Parathyroid adenoma (tissue), 2 donors: ENCODE measurements around the gene NR1H3.

Experiments used
- H2AFZ ChIP-seq: fragments of 300-600 bp; sonication (generic); one replicate; pipeline ENCODE4 v1.7.0; 2017; ENCODE audit warnings: antibody characterized with exemption, mild to moderate bottlenecking
- H3K27ac ChIP-seq: fragments of 300-600 bp; sonication (generic); one replicate; pipeline ENCODE4 v1.7.0; 2017
- H3K27me3 ChIP-seq: fragments of 300-600 bp; sonication (generic); one replicate; pipeline ENCODE4 v1.7.0; 2017; ENCODE audit warnings: low read length; ENCODE audit not compliant: control insufficient read depth, insufficient read depth
- H3K36me3 ChIP-seq: fragments of 300-600 bp; sonication (generic); one replicate; pipeline ENCODE4 v1.7.0; 2017; ENCODE audit warnings: low read length; ENCODE audit not compliant: control insufficient read depth, insufficient read depth
- H3K4me1 ChIP-seq: fragments of 300-600 bp; sonication (generic); one replicate; pipeline ENCODE4 v1.7.0; 2017; ENCODE audit warnings: control low read depth
- H3K4me2 ChIP-seq: fragments of 300-600 bp; sonication (generic); one replicate; pipeline ENCODE4 v1.7.0; 2017; ENCODE audit warnings: low read length
- H3K4me3 ChIP-seq: fragments of 300-600 bp; sonication (generic); one replicate; pipeline ENCODE4 v1.7.0; 2017; ENCODE audit warnings: low read depth, low read length
- H3K79me2 ChIP-seq: fragments of 300-600 bp; sonication (generic); one replicate; pipeline ENCODE4 v1.7.0; 2017; ENCODE audit warnings: control low read depth
- H3K9ac ChIP-seq: fragments of 300-600 bp; sonication (generic); one replicate; pipeline ENCODE4 v1.7.0; 2017; ENCODE audit warnings: mild to moderate bottlenecking
- H3K9me3 ChIP-seq: fragments of 300-600 bp; sonication (generic); one replicate; pipeline ENCODE4 v1.7.0; 2017; ENCODE audit warnings: low read length; ENCODE audit not compliant: control insufficient read depth
- TF ChIP-seq, protein P1 (sequence below): fragments of 300-600 bp; sonication (generic); IDR thresholded peaks from one replicate; pipeline ENCODE4 v1.7.0; 2017; ENCODE audit warnings: antibody characterized with exemption, mild to moderate bottlenecking
- donor health status: primary hyperparathyroidism.

The NR1H3 gene

DNA sequence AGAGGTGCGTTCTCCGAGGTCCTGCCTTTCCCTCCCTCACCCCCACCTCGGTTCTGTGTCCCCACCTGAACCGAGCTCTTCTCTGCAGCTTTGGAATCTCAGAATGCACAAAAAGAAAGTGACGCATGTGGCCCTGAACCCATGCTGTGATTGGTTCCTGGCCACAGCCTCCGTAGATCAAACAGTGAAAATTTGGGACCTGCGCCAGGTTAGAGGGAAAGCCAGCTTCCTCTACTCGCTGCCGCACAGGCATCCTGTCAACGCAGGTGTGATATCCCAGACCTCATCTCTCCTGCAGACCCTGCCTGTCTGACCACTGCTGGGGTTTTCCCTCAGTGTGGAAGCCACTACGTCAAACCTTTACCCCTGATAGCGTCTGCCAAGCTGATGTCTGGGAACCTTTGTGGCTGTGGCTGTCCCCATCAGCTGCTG is 23.1 kb upstream of the NR1H3 start:
- no peak overlapping the region for H3K9ac ChIP-seq
- H3K4me1 ChIP-seq: no peaks in the 10 kb centered on the region
- no peak overlapping the region for H3K27ac ChIP-seq
- no peaks in the 10 kb centered on the region for H3K9me3 ChIP-seq
- no peak overlapping the region for H3K4me2 ChIP-seq
- no peaks in the 10 kb centered on the region for H3K36me3 ChIP-seq
- H3K79me2 ChIP-seq: no peaks in the 10 kb centered on the region
- no peak overlapping the region for H3K4me3 ChIP-seq
- TF ChIP-seq, protein P1, sequence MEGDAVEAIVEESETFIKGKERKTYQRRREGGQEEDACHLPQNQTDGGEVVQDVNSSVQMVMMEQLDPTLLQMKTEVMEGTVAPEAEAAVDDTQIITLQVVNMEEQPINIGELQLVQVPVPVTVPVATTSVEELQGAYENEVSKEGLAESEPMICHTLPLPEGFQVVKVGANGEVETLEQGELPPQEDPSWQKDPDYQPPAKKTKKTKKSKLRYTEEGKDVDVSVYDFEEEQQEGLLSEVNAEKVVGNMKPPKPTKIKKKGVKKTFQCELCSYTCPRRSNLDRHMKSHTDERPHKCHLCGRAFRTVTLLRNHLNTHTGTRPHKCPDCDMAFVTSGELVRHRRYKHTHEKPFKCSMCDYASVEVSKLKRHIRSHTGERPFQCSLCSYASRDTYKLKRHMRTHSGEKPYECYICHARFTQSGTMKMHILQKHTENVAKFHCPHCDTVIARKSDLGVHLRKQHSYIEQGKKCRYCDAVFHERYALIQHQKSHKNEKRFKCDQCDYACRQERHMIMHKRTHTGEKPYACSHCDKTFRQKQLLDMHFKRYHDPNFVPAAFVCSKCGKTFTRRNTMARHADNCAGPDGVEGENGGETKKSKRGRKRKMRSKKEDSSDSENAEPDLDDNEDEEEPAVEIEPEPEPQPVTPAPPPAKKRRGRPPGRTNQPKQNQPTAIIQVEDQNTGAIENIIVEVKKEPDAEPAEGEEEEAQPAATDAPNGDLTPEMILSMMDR: no peak
- no peaks in the 10 kb centered on the region for H3K27me3 ChIP-seq
- no peak overlapping the region for H2AFZ ChIP-seq

DNA sequence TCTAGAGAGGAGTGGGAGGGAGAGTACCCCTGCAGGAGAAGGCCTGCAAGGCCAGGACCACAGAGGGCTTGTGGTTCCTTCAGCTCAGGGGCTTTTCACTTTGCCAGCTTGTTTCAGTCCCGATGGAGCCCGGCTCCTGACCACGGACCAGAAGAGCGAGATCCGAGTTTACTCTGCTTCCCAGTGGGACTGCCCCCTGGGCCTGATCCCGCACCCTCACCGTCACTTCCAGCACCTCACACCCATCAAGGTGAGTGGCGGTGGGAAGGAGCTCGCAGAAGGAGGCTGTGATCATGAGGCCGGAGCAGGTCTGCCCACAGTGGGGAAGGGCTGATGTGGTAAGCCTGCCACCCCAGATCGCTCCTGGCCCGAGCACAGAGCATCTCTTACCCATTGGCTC is 22.6 kb upstream of the NR1H3 start:
- TF ChIP-seq, protein P1: no peak
- H3K4me3 ChIP-seq: no peak overlapping the region
- no peaks in the 10 kb centered on the region for H3K36me3 ChIP-seq
- H3K79me2 ChIP-seq: no peaks in the 10 kb centered on the region
- H3K9ac ChIP-seq: no peak overlapping the region
- no peak overlapping the region for H3K4me2 ChIP-seq
- H3K27ac ChIP-seq: no peak overlapping the region
- H3K27me3 ChIP-seq: no peaks in the 10 kb centered on the region
- H2AFZ ChIP-seq: no peak overlapping the region
- H3K9me3 ChIP-seq: no peaks in the 10 kb centered on the region
- H3K4me1 ChIP-seq: no peaks in the 10 kb centered on the region

DNA sequence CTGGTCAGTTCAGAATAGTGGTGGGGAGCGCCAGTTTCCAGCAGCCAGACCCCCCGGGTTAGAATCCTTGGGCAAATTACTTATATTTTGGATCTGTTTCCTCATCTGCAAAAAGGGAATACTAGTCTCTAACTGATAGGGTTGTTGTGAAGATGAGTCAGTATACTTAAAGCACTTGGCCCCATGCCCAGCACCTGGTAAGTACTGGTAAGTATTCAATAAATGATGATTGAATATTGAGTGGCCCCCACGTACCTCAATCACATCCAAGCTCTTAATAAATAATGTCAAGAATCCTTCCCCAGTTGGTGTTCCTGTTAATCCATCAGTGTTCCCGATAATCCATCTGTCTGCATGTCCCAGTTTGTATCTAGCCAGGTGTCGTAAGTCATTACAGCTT is 21.3 kb upstream of the NR1H3 start:
- no peak overlapping the region for H3K9ac ChIP-seq
- no peak overlapping the region for H2AFZ ChIP-seq
- no peaks in the 10 kb centered on the region for H3K27me3 ChIP-seq
- no peaks in the 10 kb centered on the region for H3K9me3 ChIP-seq
- no peak overlapping the region for H3K27ac ChIP-seq
- H3K36me3 ChIP-seq: no peaks in the 10 kb centered on the region
- H3K4me2 ChIP-seq: no peak overlapping the region
- TF ChIP-seq, protein P1: no peak
- no peaks in the 10 kb centered on the region for H3K4me1 ChIP-seq
- H3K79me2 ChIP-seq: no peaks in the 10 kb centered on the region
- H3K4me3 ChIP-seq: no peak overlapping the region

DNA sequence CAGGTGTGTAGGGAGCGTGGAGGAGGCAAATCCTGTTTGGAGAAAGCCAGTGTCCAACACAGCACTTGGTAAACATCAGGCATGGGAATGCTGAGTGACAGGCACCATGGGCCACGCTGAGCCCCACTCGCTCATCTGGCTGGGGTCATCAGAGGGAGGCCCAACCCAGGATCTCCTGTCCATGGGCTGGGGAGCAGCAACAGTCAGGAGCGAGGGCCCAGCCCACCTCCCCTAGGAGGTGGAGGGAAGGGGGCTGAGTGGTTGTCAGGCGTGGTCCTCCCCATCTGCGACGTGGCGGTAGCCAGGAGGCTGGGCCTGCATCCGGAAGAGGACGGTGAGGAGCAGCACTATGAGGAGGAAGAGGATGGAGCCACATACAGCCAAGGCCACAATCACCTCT is 17.9 kb upstream of the NR1H3 start:
- no peak overlapping the region for H3K4me2 ChIP-seq
- H3K27ac ChIP-seq: no peak overlapping the region
- no peak overlapping the region for H3K9ac ChIP-seq
- H3K4me1 ChIP-seq: no peaks in the 10 kb centered on the region
- H3K27me3 ChIP-seq: no peaks in the 10 kb centered on the region
- no peaks in the 10 kb centered on the region for H3K79me2 ChIP-seq
- no peak overlapping the region for H3K4me3 ChIP-seq
- no peaks in the 10 kb centered on the region for H3K9me3 ChIP-seq
- TF ChIP-seq, protein P1: no peak
- H3K36me3 ChIP-seq: no peaks in the 10 kb centered on the region
- no peak overlapping the region for H2AFZ ChIP-seq

DNA sequence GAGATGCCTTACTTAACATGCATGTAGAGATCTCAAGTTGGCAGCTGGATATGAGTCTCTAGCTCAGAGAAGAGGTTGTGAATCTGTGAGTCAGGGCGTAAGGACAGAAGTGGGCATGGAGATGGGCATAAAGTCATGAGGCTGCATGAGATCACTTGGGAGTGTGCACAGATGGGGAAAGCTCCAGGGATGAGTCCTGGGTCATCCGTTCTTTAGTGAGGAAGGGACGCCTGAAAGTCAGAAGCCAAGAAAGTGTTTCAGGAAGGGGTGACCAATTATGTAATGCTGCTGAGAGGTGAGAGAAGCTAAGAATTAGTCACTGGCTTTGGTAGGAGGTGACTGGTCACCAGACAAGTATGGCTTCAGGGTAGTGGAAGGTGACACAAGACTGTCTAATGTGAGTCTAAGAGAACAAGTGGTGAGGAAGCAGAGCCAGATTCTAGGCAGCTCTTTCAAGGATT is 15.9 kb upstream of the NR1H3 start:
- Histone ChIP-seq H2AFZ (no peak overlapping the region), H3K27me3 (no peaks in the 10 kb centered on the region), H3K9me3 (no peaks in the 10 kb centered on the region), H3K4me2 (no peak overlapping the region), H3K4me3 (no peak overlapping the region), H3K4me1 (no peaks in the 10 kb centered on the region), H3K27ac (no peak overlapping the region), H3K79me2 (no peaks in the 10 kb centered on the region), H3K9ac (no peak overlapping the region), H3K36me3 (no peaks in the 10 kb centered on the region)
- TF ChIP-seq, protein P1: no peak
